Superior temporal gyrus (tissue), 1 donor: ENCODE data around the gene ZBTB18.

Experiments
- DNase-seq: peaks from one replicate; pipeline ENCODE4 v3.0.0-alpha.2; 2016; ENCODE audit errors: extremely low spot score

The ZBTB18 gene

GRCh38 chr1:244060686-244061085 lies 9.6 kb downstream of the ZBTB18 start:
- DNase-seq, result peak; percentile 49

- DNase-seq, result peak; percentile 54
Observed at GRCh38 chr1:244062156-244062725, 11.2 kb downstream of the ZBTB18 start.

GRCh38 chr1:244063498-244063897 lies 12.4 kb downstream of the ZBTB18 start:
- DNase-seq, result peak; percentile 57

- DNase-seq, result no peak
Observed at GRCh38 chr1:244064621-244065020, 13.5 kb downstream of the ZBTB18 start.

GRCh38 chr1:244065063-244065793 lies 14.1 kb downstream of the ZBTB18 start:
- DNase-seq, result no peak

- peak; percentile 53 for DNase-seq
Observed at GRCh38 chr1:244065960-244066388, 14.9 kb downstream of the ZBTB18 start.

GRCh38 chr1:244066954-244067716 lies 16.1 kb downstream of the ZBTB18 start:
- DNase-seq, result no peak

- no peak for DNase-seq
Observed at GRCh38 chr1:244067893-244068292, 16.8 kb downstream of the ZBTB18 start.

- DNase-seq, result no peak
Observed at GRCh38 chr1:244068567-244068966, 17.5 kb downstream of the ZBTB18 start.

- DNase-seq, result no peak
Observed at GRCh38 chr1:244069326-244069898, 18.3 kb downstream of the ZBTB18 start.

- DNase-seq, result no peak
Observed at GRCh38 chr1:244074559-244075171, 23.6 kb downstream of the ZBTB18 start.

GRCh38 chr1:244075247-244075722 lies 24.2 kb downstream of the ZBTB18 start:
- DNase-seq, result no peak

GRCh38 chr1:244076740-244077139 lies 25.7 kb downstream of the ZBTB18 start:
- no peak for DNase-seq

GRCh38 chr1:244077473-244078220 lies 26.6 kb downstream of the ZBTB18 start:
- DNase-seq, result no peak

- no peak for DNase-seq
Observed at GRCh38 chr1:244080343-244080929, 29.4 kb downstream of the ZBTB18 start.

GRCh38 chr1:244082969-244083368 lies 31.9 kb downstream of the ZBTB18 start:
- DNase-seq, result no peak

GRCh38 chr1:244083383-244083943 lies 32.4 kb downstream of the ZBTB18 start:
- no peak for DNase-seq

- DNase-seq, result no peak
Observed at GRCh38 chr1:244084763-244085162, 33.7 kb downstream of the ZBTB18 start.

GRCh38 chr1:244085891-244086290 lies 34.8 kb downstream of the ZBTB18 start:
- DNase-seq, result no peak

- no peak for DNase-seq
Observed at GRCh38 chr1:244087021-244087560, 36.0 kb downstream of the ZBTB18 start.
